Measurements from ENCODE around the gene THG1L.
"Not testable (repeated sequence)": the region's sequence is repeated elsewhere in the genome, so short reads cannot be mapped to it uniquely, and the experiment has no call there.

The THG1L gene

GRCh38 chr5:157731272-157732129 is at the start of gene THG1L:
THG1L (plus strand) TSS chr5:157731420; CDS start chr5:157731441, 21 bp downstream.
- peak; percentile 97 for DNase-seq

GRCh38 chr5:157682257-157682656 is 49.0 kb upstream of the THG1L start:
- no peak for DNase-seq

DNA sequence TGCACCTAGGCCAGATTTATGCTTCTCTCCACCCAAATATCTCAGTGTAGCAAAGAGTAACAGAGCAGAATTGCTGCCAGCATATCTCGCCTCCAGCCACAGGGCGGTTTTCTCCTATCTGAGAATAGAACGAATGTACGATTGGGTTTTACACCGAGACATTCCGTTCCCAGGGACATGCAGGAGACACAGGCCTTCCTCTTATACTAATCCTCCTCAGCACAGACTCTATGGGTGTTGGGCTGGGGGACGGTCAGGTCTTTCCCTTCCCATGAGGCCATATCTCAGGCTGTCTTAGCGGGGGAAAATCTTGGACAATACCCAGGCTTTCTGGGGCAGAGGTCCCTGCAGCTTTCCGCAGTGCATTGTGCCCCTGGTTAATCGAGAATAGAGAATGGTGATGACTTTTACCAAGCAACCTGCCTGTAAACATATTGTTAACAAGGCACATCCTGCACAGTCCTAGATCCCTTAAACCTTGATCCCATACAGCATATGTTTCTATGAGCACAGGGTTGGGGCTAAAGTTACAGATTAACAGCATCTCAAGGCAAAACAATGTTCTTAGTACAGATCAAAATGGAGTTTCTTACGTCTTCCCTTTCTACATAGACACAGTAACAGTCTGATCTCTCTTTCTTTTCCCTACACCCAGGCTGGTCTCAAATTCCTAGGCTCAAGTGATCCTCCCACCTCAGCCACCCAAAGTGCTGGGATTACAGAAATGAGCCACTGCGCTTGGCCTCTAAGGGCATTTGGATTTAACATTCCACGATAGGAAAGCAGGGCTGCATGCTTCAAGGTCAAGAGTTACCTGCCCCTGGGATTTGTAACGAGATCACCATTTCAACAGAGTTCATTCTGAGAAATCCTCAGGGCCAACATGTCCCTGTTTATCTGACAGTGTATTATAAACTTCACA is 44.7 kb upstream of the THG1L start:
- DNase-seq: not testable (repeated sequence)

- DNase-seq: no peak
Measured at GRCh38 chr5:157687198-157687554, 44.0 kb upstream of the THG1L start.

- peak; percentile 58 for DNase-seq
Measured at GRCh38 chr5:157689942-157690689, 41.1 kb upstream of the THG1L start.

DNA sequence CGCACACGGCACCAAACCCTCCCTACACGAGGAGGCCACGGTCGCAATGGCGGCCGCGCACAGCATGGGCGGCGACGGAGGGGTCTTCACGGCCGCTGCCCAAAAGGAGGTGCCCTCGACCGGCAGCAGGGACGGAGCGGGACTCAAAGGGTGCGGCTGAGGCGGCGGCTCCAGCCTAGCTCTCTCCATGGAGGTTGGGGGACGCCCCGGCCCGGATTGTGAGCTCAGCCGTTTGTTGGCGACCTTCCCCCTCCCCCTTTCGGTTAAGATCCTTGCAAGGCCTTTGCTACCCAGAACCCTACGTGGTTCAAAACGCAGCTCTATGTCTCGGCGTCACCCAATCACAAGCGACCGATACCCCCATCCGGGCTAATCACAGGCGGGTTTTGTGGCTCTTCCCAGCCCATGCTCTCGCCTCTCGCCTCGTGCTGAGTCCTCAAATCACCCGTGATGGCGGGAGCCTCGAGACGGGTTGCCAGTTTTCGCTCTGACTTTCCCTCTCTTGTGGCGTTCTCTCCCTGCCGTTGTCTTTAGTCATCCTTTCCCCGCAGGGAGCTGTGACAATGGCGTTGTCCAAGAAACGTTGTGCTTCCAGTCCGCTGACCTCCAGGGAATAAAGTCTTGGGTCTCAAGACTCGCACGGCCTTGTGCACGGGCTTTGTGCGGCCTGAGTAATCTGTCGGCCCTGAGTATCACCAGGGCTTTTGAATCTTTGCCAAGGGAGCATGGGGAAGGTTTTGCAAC is 40.4 kb upstream of the THG1L start:
- no peak for DNase-seq

- DNase-seq: not testable (repeated sequence)
Measured at GRCh38 chr5:157693816-157694215, 37.4 kb upstream of the THG1L start.

GRCh38 chr5:157696154-157696553 is 35.1 kb upstream of the THG1L start:
- DNase-seq: not testable (repeated sequence)

GRCh38 chr5:157698674-157699073 is 32.5 kb upstream of the THG1L start:
- not testable (repeated sequence) for DNase-seq

- DNase-seq: no peak
Measured at GRCh38 chr5:157703736-157704135, 27.5 kb upstream of the THG1L start.

DNA sequence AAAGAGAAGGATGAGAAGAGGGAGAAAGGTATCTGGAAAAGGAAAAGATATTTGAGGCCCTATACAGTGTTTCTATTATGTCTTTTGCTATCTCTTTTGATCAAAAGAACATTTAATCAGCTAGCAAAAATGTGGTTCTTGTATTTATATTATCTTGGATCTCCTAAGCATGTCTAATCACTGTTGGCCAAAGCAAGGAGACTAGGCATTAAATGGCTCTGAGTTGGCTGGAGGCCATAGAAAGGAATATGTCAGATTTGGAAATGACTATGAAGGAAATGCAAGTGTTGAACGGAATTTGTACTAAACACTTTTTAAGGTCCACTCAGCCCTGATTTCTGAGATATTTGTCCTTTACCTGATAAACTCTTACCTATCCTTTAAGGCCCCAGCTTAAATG is 22.4 kb upstream of the THG1L start:
- no peak for DNase-seq

- DNase-seq: no peak
Measured at GRCh38 chr5:157709346-157709745, 21.9 kb upstream of the THG1L start.

DNA sequence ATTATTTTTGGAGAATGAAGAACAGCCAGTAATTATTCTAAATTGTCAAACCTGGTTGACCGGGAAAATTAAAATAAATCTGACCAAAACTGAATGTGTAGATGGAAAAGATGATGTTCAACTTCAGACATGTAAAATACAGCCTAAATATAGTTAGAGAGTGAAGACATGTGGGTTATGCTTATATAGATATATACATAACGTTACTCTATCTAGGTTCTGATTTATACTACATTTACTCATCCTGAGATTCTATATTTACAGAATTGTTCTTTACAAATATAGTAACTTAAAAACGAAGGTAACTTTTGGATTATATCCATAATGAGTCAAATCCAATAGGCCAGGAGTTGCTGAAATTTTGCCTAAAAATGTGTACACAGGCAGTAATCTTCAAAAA is 20.8 kb upstream of the THG1L start:
- no peak for DNase-seq

DNA sequence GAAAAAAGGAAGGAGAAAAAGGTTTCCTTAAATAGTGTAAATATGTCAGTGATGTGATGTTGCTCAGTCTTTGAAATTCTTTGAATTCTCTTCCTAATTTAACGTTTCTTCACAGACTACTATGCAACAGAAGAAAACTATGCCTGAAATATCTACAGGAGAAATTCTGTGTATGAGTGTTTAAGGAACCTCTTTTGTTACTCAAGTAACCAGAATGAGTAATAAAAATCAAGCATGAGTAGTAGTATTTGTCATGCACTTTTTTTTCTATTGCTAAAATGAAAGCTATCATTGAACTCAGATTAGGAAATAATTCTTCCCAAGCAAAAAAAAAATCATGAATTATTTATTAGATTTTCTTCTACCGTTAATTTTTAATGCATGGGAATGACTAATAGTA is 20.3 kb upstream of the THG1L start:
- DNase-seq: no peak

- no peak for DNase-seq
Measured at GRCh38 chr5:157713830-157714595, 17.2 kb upstream of the THG1L start.

DNA sequence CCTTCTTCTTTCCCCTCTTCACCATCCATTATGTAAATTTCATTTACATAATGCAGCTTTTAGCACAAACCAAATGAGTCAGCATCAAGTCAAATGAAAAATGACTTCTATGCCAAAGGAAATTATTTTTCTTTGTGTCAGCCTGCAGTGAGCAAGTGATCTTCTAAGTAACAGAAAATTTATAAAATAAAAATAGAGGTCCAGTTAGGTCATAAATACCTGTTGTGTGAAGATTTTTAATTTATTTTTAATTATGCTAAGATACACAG is 16.7 kb upstream of the THG1L start:
- no peak for DNase-seq

DNA sequence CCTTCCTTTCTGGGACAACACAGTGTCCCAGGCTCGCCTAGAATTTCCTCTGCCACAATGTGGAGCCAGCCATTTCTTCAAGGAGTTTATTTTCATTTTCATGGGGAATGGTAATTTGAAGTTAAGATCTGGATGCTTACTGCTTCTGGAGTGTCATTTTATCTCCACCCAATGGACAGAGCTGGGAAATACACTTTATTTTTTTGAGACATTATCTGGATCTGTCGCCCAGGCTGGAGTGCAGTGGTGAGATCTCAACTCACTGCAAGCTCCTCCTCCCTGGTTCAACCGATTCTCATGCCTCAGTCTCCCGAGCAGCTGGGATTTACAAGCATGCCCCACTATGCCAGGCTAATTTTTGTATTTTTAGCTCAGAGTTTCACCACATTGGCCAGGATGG is 12.7 kb upstream of the THG1L start:
- peak; percentile 30 for DNase-seq

- DNase-seq: no peak
Measured at GRCh38 chr5:157719245-157719644, 12.0 kb upstream of the THG1L start.

DNA sequence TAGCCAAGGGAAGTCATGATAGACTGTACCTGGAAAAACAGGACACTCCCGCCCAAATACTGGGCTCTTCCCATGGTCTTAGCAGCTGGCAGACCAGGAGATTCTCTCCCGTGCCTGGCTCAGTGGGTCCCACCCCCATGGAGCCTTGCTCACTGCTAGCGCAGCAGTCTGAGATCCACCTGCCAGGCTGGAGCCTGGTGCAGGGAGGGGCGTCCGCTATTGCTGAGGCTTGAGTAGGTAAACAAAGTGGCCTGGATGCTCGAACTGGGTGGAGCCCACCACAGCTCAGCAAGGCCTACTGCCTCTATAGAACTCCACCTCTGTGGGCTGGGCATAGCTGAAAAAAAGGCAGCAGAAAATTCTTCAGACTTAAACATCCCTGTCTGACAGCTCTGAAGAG is 10.1 kb upstream of the THG1L start:
- DNase-seq: no peak

- not testable (repeated sequence) for DNase-seq
Measured at GRCh38 chr5:157722895-157723294, 8.3 kb upstream of the THG1L start.

DNA sequence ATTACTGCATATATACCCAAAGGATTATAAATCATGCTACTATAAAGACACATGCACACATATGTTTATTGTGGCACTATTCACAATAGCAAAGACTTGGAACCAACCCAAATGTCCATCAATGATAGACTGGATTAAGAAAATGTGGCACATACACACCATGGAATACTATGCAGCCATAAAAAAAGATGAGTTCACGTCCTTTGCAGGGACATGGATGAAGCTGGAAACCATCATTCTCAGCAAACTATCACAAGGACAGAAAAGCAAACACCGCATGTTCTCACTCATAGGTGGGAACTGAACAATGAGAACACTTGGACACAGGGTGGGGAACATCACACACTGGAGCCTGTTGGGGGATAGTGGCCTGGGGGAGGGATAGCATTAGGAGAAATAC is 4.6 kb upstream of the THG1L start:
- not testable (repeated sequence) for DNase-seq

GRCh38 chr5:157727858-157728257 is 3.4 kb upstream of the THG1L start:
- DNase-seq: not testable (repeated sequence)

Data from CD4-positive, alpha-beta T cell treated with Interleukin-6 for 4 hours (primary cell).